ENCODE measurements around the gene KRTAP4-16.
"Not testable (repeated sequence)": the region's sequence is repeated elsewhere in the genome, so short reads cannot be mapped to it uniquely, and the experiment has no call there.

The KRTAP4-16 gene

DNA sequence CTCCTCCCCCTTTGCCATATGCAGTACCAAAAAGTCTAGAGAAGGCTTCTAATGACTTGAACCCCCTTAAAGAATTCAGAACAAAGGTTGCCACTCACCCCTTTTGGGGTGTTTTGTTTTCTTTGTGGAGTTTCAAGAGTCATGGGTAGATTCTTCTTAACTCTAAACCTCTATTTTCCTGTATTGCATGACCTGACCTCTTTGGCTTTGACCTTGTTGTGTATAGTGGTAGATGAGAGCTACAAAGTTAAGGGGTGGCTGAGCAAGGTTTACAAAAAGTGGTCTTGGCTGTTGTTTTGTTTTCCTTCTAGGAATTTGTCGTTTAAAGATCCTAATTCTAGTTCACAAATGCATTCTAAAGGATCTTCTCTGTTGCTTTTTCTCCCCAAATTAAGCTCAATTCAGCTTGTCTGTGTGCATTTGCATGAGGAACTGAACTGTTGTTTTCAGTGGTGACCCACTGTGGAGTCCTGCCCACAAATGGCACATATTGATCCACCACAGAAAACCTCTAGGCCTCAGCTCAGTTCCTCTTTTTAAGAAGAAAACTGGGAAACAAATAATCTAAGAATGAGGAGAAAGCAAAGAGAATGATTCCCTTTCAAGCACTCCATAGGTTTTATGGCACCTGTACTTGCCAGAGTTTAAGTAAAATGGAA is 6.8 kb upstream of the KRTAP4-16 start:
- H2BK15ac ChIP-seq (ENCODE audit: low read length); H3K4ac ChIP-seq (ENCODE audit: low read length); H3K4me3 ChIP-seq (ENCODE audit: low read length in 2 of 2); H3K23ac ChIP-seq (ENCODE audit: low read depth, low read length, poor library complexity); H3K36me3 ChIP-seq (replicated peaks in 1 of 2; ENCODE audit: control insufficient read depth in 2 of 2, insufficient read depth in 2 of 2, low read length in 2 of 2); H3K9me3 ChIP-seq (replicated peaks in 1 of 2; ENCODE audit: control insufficient read depth in 2 of 2, insufficient read depth in 1 of 2, low read depth in 1 of 2, low read length in 2 of 2); H3K9ac ChIP-seq (ENCODE audit: low read depth, low read length, poor library complexity); H4K8ac ChIP-seq (ENCODE audit: low read depth, low read length); H3K4me1 ChIP-seq (ENCODE audit: control insufficient read depth in 2 of 2, insufficient read depth in 1 of 2, low read depth in 1 of 2, low read length in 2 of 2); H4K91ac ChIP-seq (ENCODE audit: low read depth, low read length, poor library complexity); H3K18ac ChIP-seq (ENCODE audit: low read length); H3K27ac ChIP-seq (replicated peaks; ENCODE audit: low read length); H3K14ac ChIP-seq (ENCODE audit: low read length); H2BK5ac ChIP-seq (ENCODE audit: low read length); H3K79me1 ChIP-seq (ENCODE audit: low read depth, low read length); DNase-seq (ENCODE audit: low spot score); H2AK5ac ChIP-seq (ENCODE audit: low read depth, low read length); H3K27me3 ChIP-seq (ENCODE audit: control insufficient read depth in 3 of 3, insufficient read depth in 3 of 3, low read depth in 1 of 3, low read length in 3 of 3); H2AFZ ChIP-seq (ENCODE audit: low read length); H3K4me2 ChIP-seq (ENCODE audit: insufficient read depth, low read length, poor library complexity, severe bottlenecking); H2BK120ac ChIP-seq (ENCODE audit: low read depth, low read length); H2BK12ac ChIP-seq (ENCODE audit: low read length): not testable (repeated sequence)
- no CpG with 5 or more reads among the region's 1 CpG for WGBS, 2 donors (ENCODE audit: extremely low coverage in 2 of 2, insufficient read length in 2 of 2, insufficient replicate concordance in 1 of 2)

DNA sequence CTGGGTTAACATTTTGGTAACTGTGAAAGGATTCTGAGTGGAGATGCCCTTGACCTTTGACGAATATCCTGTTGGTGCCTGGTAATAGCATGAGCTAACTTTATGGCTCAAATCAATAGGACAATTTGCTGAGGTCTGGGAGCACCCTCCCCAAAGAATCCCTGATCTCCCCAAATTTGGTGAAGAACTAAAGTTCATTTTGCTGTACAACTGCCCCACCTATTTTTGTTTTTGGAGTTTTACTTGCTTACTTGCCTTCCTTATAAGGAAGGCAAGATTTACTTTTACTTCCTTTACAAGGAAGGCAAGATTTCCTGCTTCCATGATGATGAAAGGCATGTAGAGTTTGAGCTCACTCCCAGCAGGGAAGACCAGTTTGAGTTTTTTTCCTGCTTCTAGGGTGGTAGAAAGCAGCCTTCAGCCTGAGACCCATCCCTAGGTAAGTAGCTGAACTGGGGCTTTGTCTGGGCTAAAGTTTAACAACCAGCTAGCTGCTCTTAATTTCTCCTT is 6.0 kb upstream of the KRTAP4-16 start:
- no CpG with 5 or more reads among the region's 1 CpG for WGBS, 2 donors (ENCODE audit: extremely low coverage in 2 of 2, insufficient read length in 2 of 2, insufficient replicate concordance in 1 of 2)
- H3K79me1 ChIP-seq (ENCODE audit: low read depth, low read length): no peaks in the 10 kb centered on the region
- no peaks in the 10 kb centered on the region for H3K27me3 ChIP-seq (ENCODE audit: control insufficient read depth in 3 of 3, insufficient read depth in 3 of 3, low read depth in 1 of 3, low read length in 3 of 3)
- no peak overlapping the region for H3K23ac ChIP-seq (ENCODE audit: low read depth, low read length, poor library complexity)
- H2AK5ac ChIP-seq (ENCODE audit: low read depth, low read length): no peak overlapping the region
- no peak overlapping the region for H3K18ac ChIP-seq (ENCODE audit: low read length)
- H4K8ac ChIP-seq (ENCODE audit: low read depth, low read length): no peak overlapping the region
- H2BK120ac ChIP-seq (ENCODE audit: low read depth, low read length): no peak overlapping the region
- H3K4me2 ChIP-seq (ENCODE audit: insufficient read depth, low read length, poor library complexity, severe bottlenecking): no peak overlapping the region
- H3K9ac ChIP-seq (ENCODE audit: low read depth, low read length, poor library complexity): no peak overlapping the region
- no peak overlapping the region for H2BK15ac ChIP-seq (ENCODE audit: low read length)
- H2BK12ac ChIP-seq (ENCODE audit: low read length): no peak overlapping the region
- no peaks in the 10 kb centered on the region for H3K4me1 ChIP-seq (ENCODE audit: control insufficient read depth in 2 of 2, insufficient read depth in 1 of 2, low read depth in 1 of 2, low read length in 2 of 2)
- H2AFZ ChIP-seq (ENCODE audit: low read length): no peak overlapping the region
- no peaks in the 10 kb centered on the region for H3K9me3 ChIP-seq (replicated peaks in 1 of 2; ENCODE audit: control insufficient read depth in 2 of 2, insufficient read depth in 1 of 2, low read depth in 1 of 2, low read length in 2 of 2)
- no peak overlapping the region for H3K14ac ChIP-seq (ENCODE audit: low read length)
- no peak overlapping the region for H3K4ac ChIP-seq (ENCODE audit: low read length)
- no peak for DNase-seq (ENCODE audit: low spot score)
- H3K4me3 ChIP-seq (ENCODE audit: low read length in 2 of 2): no peak overlapping the region
- H3K36me3 ChIP-seq (replicated peaks in 1 of 2; ENCODE audit: control insufficient read depth in 2 of 2, insufficient read depth in 2 of 2, low read length in 2 of 2): no peaks in the 10 kb centered on the region
- H3K27ac ChIP-seq (replicated peaks; ENCODE audit: low read length): no peak overlapping the region
- H2BK5ac ChIP-seq (ENCODE audit: low read length): no peak overlapping the region
- no peak overlapping the region for H4K91ac ChIP-seq (ENCODE audit: low read depth, low read length, poor library complexity)

DNA sequence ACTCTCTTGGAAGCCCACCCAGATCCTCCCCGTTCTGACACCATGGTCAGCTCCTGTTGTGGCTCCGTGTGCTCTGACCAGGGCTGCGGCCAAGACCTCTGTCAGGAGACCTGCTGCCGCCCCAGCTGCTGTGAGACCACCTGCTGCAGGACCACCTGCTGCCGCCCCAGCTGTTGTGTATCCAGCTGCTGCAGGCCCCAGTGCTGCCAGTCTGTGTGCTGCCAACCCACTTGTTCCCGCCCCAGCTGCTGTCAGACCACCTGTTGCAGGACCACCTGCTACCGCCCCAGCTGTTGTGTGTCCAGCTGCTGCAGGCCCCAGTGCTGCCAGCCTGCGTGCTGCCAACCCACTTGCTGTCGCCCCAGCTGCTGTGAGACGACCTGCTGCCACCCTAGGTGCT is 3.3 kb upstream of the KRTAP4-16 start, which contains the start of gene KRTAP4-9:
TSS of gene KRTAP4-9 (plus strand) at position 43 of the 400 bp plus-strand sequence. CDS start at position 43, 0 bp downstream.
- H3K14ac ChIP-seq (ENCODE audit: low read length); H2BK5ac ChIP-seq (ENCODE audit: low read length); H2BK120ac ChIP-seq (ENCODE audit: low read depth, low read length); H3K4me3 ChIP-seq (ENCODE audit: low read length in 2 of 2); DNase-seq (ENCODE audit: low spot score); H2AFZ ChIP-seq (ENCODE audit: low read length); H3K4me1 ChIP-seq (ENCODE audit: control insufficient read depth in 2 of 2, insufficient read depth in 1 of 2, low read depth in 1 of 2, low read length in 2 of 2); H3K4me2 ChIP-seq (ENCODE audit: insufficient read depth, low read length, poor library complexity, severe bottlenecking); H3K36me3 ChIP-seq (replicated peaks in 1 of 2; ENCODE audit: control insufficient read depth in 2 of 2, insufficient read depth in 2 of 2, low read length in 2 of 2); H3K4ac ChIP-seq (ENCODE audit: low read length); H3K9ac ChIP-seq (ENCODE audit: low read depth, low read length, poor library complexity); H3K27ac ChIP-seq (replicated peaks; ENCODE audit: low read length); H3K79me1 ChIP-seq (ENCODE audit: low read depth, low read length); H3K23ac ChIP-seq (ENCODE audit: low read depth, low read length, poor library complexity); H3K9me3 ChIP-seq (replicated peaks in 1 of 2; ENCODE audit: control insufficient read depth in 2 of 2, insufficient read depth in 1 of 2, low read depth in 1 of 2, low read length in 2 of 2); H4K8ac ChIP-seq (ENCODE audit: low read depth, low read length); H3K18ac ChIP-seq (ENCODE audit: low read length); H4K91ac ChIP-seq (ENCODE audit: low read depth, low read length, poor library complexity); H2BK15ac ChIP-seq (ENCODE audit: low read length); H2BK12ac ChIP-seq (ENCODE audit: low read length); H3K27me3 ChIP-seq (ENCODE audit: control insufficient read depth in 3 of 3, insufficient read depth in 3 of 3, low read depth in 1 of 3, low read length in 3 of 3); H2AK5ac ChIP-seq (ENCODE audit: low read depth, low read length): not testable (repeated sequence)
- no CpG with 5 or more reads among the region's 10 CpGs for WGBS, 2 donors (ENCODE audit: extremely low coverage in 2 of 2, insufficient read length in 2 of 2, insufficient replicate concordance in 1 of 2)

DNA sequence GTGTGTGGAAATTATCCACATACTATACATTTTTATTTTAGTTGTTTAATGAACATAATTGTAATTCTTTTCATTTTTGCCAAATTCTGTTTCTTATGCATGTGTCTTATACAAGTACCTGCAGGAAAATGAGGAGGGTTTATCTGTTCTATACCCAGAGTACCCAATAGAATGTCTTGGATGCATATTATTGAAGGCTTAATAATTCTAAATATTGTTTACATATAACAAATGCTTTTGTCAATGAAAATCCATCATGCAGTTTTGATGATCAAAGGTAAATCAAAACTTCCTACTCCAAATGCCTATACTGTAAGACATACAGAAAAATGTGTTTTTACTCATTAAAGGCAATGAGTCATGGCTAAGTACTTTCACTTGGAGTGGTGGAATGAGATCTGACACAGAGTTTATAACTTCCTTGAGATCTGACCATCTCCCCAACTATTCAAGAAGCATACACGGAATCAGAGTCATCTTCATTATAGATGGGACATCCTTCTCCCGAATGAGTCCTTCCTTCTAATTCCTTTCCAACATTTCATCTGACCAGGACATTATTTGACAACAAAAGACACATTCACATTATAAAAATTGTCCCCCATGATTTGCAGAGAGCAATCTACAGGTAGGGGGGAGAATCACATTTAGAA is 2.5 kb upstream of the KRTAP4-16 start:
- H3K36me3 ChIP-seq (replicated peaks in 1 of 2; ENCODE audit: control insufficient read depth in 2 of 2, insufficient read depth in 2 of 2, low read length in 2 of 2); H2AFZ ChIP-seq (ENCODE audit: low read length); H3K9me3 ChIP-seq (replicated peaks in 1 of 2; ENCODE audit: control insufficient read depth in 2 of 2, insufficient read depth in 1 of 2, low read depth in 1 of 2, low read length in 2 of 2); H3K14ac ChIP-seq (ENCODE audit: low read length); H3K9ac ChIP-seq (ENCODE audit: low read depth, low read length, poor library complexity); H3K4me3 ChIP-seq (ENCODE audit: low read length in 2 of 2); H3K23ac ChIP-seq (ENCODE audit: low read depth, low read length, poor library complexity); H3K79me1 ChIP-seq (ENCODE audit: low read depth, low read length); H2BK15ac ChIP-seq (ENCODE audit: low read length); H2AK5ac ChIP-seq (ENCODE audit: low read depth, low read length); H3K4me2 ChIP-seq (ENCODE audit: insufficient read depth, low read length, poor library complexity, severe bottlenecking); H2BK5ac ChIP-seq (ENCODE audit: low read length); H4K8ac ChIP-seq (ENCODE audit: low read depth, low read length); H3K4me1 ChIP-seq (ENCODE audit: control insufficient read depth in 2 of 2, insufficient read depth in 1 of 2, low read depth in 1 of 2, low read length in 2 of 2); H3K27ac ChIP-seq (replicated peaks; ENCODE audit: low read length); H4K91ac ChIP-seq (ENCODE audit: low read depth, low read length, poor library complexity); H2BK12ac ChIP-seq (ENCODE audit: low read length); H3K4ac ChIP-seq (ENCODE audit: low read length); H3K18ac ChIP-seq (ENCODE audit: low read length); DNase-seq (ENCODE audit: low spot score); H2BK120ac ChIP-seq (ENCODE audit: low read depth, low read length); H3K27me3 ChIP-seq (ENCODE audit: control insufficient read depth in 3 of 3, insufficient read depth in 3 of 3, low read depth in 1 of 3, low read length in 3 of 3): not testable (repeated sequence)
- no CpG with 5 or more reads among the region's 2 CpGs for WGBS, 2 donors (ENCODE audit: extremely low coverage in 2 of 2, insufficient read length in 2 of 2, insufficient replicate concordance in 1 of 2)
